DMS 273 (cell line): ENCODE results near the gene REXO2.
A peak's percentile ranks its signal among the peaks of the same experiment; 100 is the strongest.

ENCODE experiments used
- DNase-seq: peaks from one replicate; lab custom pipeline; 2025; ENCODE audit not compliant: unreplicated experiment; lab: John Stamatoyannopoulos, UW

Gene REXO2

GRCh38 chr11:114439229-114440120 is at the start of gene REXO2:
REXO2 (plus strand) TSS chr11:114439467; CDS start chr11:114439529, 62 bp downstream.
- DNase-seq = peak; percentile 94

GRCh38 chr11:114392735-114393667 is 46.3 kb upstream of the REXO2 start:
- no peak for DNase-seq

- DNase-seq = peak; percentile 25
Measured at GRCh38 chr11:114395736-114396135, 43.5 kb upstream of the REXO2 start.

GRCh38 chr11:114396916-114397315 is 42.4 kb upstream of the REXO2 start:
- no peak for DNase-seq

GRCh38 chr11:114397349-114397982 is 41.8 kb upstream of the REXO2 start:
- DNase-seq = no peak

GRCh38 chr11:114398303-114398920 is 40.9 kb upstream of the REXO2 start:
- no peak for DNase-seq

GRCh38 chr11:114399490-114400215 is 39.6 kb upstream of the REXO2 start:
- DNase-seq = peak; percentile 83

GRCh38 chr11:114400216-114400914 is 38.9 kb upstream of the REXO2 start, which contains the start of the genes C11orf71 and RBM7:
C11orf71 (minus strand) TSS chr11:114400511; CDS start chr11:114400331, 180 bp downstream.
RBM7 (plus strand) TSS chr11:114400666; CDS start chr11:114400672, 6 bp downstream.
- peak; percentile 96 for DNase-seq

GRCh38 chr11:114400915-114401223 is 38.4 kb upstream of the REXO2 start:
- DNase-seq = no peak

- DNase-seq = peak; percentile 4
Measured at GRCh38 chr11:114401311-114401710, 38.0 kb upstream of the REXO2 start.

GRCh38 chr11:114412946-114413345 is 26.3 kb upstream of the REXO2 start:
- DNase-seq = no peak

- DNase-seq = no peak
Measured at GRCh38 chr11:114413958-114414357, 25.3 kb upstream of the REXO2 start.

- no peak for DNase-seq
Measured at GRCh38 chr11:114416441-114416961, 22.8 kb upstream of the REXO2 start.

GRCh38 chr11:114426280-114426679 is 13.0 kb upstream of the REXO2 start:
- no peak for DNase-seq

- DNase-seq = no peak
Measured at GRCh38 chr11:114430290-114430689, 9.0 kb upstream of the REXO2 start.

- DNase-seq = no peak
Measured at GRCh38 chr11:114432893-114433292, 6.4 kb upstream of the REXO2 start.

GRCh38 chr11:114433376-114433775 is 5.9 kb upstream of the REXO2 start:
- no peak for DNase-seq

- DNase-seq = no peak
Measured at GRCh38 chr11:114438303-114438702, 964 bp upstream of the REXO2 start.
